Stimulated activated CD4-positive, alpha-beta T cell treated with anti-CD3 and anti-CD28 coated beads, Interleukin-15, amount 100 ng/mL, for 1 hour (primary cell): ENCODE data around the gene CTDSPL.

Source experiments
- DNase-seq, 2 donors: peaks; one replicate each; pipeline ENCODE4 v3.0.0-alpha.2; 2020; ENCODE audit warnings: low read depth in 1 of 2, low spot score in 1 of 2

Gene CTDSPL

DNA sequence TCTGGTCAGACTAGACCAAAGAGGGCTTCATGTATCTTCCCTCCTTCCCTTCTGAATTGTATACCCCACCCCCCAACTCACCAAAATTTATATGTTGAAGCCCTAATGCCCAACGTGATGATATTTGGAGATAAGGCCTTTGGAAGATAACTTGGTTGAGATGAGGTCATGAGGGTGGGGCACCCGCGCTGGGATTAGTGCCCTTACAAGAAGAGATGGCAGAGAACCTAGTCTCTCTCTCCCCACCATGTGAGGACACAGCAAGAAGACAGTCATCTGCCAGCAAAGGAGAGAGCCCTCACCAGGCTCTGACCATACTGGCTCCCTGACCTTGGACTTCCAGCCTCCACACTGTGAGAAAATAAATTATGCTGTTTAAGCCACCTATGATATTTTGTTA lies 154.3 kb downstream of the CTDSPL start:
- no peak for DNase-seq

DNA sequence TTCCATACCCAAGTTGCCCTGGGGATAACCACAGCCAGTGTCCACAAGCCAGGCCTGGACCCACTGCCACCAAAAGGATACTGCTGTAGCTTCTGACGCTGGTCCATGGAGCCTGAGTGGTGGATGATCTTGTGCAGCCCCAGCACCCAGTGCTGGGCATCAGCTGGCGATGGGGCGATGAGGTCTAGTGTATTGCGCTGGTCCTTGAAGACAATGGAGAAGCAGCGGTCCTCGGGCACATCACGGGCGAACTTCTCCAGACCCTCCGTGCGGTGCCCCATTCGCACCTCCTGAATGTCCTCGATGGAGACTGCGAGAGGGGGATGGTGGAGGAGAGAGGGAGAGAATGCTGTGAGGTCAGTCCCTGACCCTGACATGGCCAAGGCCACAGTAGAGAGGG lies 154.7 kb downstream of the CTDSPL start:
- no peak for DNase-seq

DNA sequence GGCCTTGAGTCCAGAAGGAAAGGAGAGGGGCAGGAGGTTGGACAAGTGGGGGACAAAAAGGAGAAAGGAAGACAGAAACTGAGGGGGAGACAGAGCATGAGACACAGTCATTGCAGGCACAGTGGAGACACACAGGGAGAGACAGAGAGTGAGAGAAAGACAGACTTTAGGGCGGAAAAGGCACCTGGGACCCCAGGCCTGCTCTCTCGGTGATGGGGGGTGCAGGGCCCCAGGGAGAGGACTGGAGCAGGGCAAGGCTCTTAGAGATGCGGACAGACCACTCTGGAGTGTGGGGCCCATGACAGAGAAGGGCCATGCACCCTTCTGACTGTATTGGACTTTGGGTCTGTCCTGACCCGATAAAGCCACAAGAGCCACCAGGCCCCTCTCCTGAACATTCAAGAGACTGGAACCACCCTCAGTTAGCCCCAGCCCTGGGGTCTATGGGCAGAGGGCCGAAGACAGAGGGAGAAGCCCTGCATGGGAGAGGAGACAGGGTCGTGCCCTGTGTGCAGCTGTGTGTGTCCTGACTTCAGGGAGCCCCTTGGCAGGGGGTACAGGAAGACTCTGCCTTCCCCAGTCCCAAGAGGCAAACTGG lies 155.3 kb downstream of the CTDSPL start:
- DNase-seq = no peak

DNA sequence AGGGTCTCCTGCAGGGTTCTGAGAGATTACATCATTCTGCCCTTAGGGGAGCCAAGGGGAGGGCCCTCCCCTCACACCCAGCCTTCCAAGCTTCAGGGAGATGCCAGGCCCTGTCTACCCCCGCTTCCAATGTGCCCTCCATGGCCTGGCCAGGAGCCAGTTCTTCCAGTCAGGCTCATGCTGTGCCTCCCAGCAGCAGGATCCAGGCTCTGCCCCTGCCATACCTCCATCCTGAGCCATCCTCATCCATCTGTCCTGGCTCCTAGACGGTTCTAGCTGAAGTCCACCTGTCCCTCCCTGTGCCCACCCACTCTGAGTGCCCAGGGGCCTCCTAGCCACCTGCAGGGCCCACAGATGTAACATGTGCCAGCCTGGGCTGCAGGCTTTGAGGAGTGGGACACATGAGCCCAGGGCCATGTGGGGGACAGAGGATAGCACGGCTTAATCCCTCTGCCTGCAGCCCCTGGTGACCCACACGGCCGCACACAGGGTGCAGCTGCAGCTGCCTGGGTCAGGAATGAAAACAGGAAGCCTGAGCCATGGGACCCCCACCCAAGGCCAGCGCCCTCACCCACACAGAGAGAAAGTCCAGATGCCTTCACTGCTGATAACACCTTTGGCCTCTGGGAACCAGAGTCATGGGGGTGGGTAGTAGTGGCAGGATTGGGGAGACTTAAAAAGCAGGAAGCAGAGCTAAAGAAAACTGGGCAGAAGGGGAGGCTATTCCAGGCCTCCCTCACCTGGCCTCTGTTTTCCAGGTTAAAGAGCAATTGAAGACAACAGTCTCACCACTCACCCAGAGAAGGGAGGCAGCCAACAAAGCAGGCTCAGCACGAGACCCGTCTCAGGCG lies 156.0 kb downstream of the CTDSPL start:
- no peak for DNase-seq

DNA sequence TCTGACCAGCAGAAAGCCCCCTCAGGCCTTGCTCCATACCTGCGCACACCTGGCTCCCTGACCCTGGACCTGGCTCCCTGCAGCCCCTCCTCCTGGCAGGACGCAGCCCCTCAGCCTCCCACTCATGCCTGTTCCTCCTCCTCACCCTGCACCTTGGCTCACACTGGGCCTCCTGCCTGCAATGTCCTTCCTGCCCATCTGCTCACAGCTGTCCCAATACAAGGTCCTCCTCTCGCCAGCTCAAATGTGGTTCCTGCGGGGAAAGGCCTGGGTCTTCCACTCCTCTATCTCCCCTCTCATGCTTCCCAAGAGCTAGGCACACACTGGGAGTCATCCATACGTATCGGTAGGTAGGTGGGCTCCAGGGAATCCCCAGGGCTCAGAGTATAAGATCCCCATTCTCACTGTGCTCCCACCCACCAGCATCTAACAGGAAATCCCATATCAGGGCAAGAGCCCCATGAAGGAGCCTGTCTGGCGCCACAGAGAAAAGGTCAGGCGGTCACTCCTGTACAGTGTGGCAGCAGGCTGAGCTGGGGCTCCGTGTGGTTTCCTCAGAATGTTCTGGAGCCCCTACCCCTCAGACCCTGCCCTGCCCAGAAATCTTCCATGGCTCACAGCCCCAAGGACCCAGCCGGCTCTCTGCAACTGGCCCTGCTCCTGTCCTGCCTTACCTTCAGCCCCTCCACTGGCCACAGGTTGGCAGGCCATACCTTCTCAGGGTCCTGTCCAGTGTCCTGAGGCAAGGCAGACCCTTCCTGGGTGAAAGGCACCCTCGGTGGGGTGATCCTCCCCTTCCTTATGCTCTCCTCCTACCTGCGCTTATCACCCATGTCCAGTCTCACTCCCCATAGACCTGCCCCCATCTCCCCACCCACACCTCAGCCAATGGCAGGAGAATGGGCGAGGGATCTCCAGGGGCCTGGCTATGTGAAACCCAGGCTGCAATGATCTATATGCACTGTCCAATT lies 156.9 kb downstream of the CTDSPL start:
- DNase-seq = no peak

DNA sequence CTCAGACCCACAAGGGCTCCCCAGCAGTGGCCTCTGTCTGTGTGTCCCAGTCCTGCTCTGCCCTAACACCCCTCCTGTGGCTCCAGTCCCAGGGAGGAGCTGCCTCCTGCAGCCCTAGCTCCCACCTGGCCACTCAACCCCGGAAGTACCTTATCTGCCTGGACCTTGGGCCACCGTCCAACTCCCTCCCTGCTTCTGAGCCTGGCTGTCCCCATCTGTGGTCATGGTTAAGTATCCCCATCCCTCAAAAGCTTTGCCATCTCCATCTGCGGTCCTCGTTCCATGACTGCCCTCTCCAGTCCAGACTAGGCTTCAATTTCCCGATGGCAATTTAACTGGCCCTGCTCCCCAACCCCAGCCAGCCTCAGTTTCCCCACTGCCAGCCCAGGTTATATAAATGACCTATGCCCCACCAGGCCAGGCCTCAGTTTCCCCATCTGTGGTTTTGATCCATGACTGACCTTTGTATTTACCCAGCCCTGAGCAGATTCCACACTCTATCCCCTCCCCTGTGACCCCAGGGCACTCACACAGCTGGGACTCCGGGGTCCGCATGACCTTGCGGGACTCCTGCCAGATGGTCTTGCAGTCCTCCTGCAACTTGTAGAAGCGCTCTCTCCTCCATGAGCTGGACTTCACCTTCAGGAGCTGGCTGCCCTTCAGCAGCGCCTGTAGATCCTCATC lies 158.1 kb downstream of the CTDSPL start:
- no peak for DNase-seq

DNA sequence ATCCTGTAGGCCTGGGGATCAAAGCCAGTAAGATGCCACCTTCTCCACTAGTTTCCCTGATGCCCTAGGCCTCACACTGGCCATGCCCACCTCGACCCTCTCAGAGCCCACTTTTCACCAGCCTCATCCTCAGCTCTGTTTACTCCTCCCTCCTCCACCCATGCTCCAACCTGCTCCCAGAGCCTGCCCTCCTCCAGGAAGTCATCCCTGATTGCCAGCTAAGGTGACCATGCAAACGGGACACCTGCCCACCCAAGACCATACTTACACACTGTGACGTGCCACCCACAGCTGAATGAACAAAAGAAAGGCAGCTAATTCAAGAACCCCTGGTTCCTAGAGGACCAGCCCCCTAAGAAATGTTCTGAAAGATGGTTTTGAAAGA lies 158.7 kb downstream of the CTDSPL start:
- no peak for DNase-seq

DNA sequence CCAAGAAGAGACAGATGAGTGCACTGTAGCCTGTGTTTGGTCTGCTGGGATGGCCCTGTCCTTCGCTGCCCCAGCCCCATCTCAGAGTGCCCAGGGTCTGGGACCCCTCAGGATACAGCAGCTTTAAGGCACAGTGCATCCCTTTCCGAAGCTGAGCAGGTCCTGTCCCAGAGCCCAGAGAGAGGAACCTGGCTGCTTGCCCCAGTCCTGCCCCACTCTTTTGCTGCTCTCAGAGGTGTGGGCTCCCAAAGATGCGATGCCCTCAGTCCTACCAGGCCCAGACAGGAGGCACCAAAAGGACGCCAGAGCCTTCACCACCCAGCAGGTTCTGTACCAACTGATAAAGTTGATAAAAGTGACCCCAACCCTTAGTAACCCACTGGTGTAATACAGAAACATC lies 159.5 kb downstream of the CTDSPL start:
- no peak for DNase-seq

DNA sequence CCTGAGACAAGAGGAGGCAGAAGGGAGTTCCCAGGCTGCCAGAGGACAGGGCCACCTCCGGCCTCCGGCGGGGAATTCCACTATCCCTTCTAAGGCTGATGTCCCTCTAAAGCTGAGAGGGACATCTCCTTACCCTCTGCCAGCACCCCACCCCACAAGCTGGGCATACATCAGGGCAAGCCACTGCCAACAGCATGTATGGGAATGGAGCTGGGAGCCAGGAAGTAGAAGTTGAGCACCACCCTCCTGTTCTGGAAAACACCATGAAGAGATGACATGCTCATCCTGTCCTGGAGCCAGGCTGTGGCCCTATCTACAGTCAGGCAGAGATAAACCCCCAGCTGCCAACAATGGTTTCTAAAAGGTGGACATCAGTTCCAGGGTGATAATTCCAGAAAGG lies 160.6 kb downstream of the CTDSPL start:
- DNase-seq = no peak

DNA sequence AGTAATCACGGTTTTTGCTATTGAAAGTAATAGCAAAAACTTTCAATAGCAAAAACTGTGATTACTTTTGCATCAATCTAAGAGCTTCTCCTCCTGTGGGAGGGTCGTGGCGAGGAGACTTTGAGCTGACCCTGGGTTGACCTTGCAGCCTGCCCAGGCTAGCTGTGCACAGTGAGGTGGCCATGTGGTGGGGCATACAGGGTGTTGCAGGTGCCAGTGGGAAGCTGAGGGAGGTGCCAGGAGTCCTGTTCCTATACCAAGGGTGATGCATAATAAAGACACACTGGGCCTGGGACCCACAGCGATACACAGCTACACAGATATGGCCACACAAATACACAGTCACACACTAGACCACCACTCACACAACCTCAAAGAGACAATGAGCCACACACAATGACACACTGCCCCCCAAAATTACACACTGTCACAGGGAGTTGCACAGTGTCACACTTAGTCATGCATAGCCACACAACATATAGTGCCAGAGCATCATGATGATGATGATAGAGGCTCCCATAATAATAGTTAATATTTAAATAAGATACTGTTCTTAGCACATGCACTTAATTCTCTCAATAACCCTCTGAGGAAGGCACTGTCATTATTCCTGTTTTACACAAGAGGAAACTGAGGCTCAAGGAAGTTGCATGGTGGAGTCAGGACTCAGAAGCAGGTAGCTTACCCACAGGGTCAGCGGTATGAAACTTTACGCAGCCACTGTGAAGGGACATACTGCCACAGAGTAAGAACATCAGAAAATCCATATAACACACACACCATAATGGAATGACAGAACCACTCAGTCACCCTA lies 161.4 kb downstream of the CTDSPL start:
- no peak for DNase-seq

DNA sequence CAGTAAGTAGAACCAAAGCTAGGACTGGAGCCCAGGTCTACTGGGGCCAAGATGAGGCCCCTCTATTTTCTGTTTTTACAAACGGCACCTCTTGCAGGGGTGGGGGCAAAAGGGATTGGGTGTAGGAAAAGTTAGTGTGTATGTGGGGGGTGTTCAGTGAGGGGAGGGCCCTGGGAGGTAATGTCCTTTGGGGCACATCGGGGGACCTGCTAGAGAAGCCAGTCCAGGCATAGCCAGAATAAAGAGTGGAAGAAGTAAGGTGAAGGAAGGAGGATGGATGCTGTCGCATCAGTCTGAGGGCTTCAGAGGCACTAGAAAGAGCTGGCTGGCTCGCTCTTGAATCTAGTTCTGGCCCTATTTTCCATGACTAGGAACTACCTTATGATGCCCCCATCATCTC lies 165.2 kb downstream of the CTDSPL start:
- DNase-seq = no peak

DNA sequence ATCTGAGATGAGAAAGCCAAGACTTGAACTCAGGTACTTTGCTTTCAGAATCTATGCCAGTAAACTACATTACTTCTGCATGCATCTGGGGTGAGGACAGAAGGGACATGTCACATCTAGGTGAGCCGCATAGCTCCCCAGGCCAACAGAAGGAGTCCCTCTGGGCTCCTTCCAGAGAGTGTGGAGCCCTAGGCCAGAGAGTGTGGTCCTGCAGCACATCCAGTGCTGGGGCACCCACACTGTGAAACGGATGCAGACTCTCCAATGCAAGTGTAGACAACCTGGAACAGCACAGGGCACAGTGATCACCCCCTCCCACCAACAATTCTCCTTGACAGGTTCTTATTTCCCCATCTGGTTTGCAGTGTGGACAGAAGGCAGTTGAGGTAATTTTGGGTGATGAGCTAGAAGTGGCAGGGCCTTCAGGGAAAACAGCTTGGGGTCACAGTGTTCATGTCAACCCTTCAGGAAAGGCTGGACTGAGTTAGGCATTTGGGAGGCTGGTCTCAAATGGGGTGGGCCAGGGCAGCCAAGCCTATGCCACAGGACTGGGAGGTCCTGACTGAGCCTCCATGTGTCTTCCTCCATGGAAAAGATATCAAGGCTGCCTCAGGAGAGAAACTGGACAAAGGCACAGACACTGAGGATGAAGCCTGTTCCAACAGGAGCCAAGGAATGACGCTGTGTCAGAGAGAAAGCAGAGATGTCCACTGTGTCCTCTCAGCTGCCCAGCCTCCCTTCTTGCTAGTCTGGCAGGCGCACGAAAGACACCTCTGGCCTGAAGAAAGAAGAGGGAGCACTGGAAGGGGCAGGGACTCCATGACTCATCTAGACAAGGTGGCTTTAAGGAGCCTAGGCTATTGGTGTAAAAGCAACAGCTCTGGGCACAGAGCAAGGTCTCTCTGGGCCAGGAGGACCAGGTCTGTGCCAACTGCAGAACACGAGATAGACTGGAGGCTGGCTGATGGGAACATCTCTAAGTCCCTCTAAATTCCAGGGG lies 166.1 kb downstream of the CTDSPL start:
- DNase-seq = no peak

DNA sequence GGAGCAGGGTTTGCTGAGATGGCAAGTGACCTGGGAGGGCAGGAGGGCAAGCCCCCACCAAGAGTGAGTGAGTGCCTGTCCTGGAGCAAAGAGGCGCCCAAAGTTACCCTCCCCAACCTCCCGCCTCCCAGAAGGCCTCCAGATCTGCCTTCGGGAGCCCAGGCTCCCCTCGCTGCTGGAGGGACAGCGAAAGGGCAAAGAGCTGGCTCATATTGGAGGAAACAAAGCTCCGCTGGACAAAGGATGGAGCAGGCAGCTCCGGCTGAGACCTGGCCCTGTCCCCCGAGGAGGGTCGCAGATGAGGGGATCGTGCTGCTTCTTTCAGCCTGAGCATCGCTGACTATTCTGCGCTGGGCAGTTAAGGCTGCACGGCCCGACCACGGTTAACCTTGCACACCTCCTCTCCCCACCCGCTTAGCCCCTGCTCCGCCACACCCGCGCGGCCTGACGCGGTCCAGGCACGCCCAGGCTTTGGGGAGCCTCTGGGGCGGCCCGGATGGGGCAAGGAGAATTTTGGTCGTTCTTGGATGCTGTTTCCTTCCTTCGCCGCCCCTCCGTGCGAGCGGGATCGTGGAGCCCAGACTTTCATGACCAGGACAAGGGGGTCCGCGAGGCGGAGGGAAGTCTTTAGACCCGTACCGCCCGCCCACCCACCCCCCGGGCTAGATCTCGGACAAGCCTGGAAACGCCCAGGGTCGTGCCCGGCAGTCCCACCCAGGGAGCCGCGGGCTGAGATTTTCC lies 167.1 kb downstream of the CTDSPL start:
- DNase-seq = no peak

DNA sequence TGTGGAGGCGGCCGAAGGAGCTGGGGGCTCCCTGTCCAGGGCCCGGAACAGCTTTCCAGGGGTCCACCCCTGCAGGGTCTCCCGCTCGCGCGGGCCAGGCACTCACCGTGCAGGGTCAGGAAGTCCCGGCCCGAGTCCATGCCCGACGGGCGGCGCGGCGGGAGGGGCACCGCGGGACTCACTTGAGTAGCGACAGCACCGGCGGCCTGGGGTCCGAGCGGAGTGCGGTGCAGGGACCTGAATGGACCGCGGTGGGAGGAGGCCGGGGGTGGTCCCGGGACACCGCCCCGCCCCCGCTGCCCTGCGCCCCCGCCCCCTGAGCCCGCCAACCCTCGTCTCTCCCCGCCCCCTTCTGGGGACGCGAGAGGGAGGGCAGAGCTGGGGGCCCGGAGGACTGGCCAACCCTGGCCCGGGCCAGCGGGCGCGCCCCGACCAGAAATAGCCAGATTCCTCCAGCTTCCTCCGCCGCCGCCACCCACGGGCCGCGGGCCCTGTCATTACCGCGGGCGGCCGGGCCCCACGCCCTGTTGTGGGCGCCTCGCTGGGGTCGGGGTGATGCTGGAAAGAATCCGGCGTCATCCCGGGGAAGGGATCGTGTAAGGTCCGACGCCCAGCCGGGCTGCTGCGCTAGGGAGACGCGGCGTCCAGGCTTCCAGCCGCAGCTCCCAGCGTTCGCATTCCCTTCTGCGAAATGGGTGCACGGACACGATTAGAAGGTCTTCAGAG lies 167.9 kb downstream of the CTDSPL start, which contains the start of gene PLCD1:
TSS of gene PLCD1 (minus strand) at position 243 of the 726 bp plus-strand sequence. CDS start at position 140, 103 bp downstream.
- DNase-seq = no peak

DNA sequence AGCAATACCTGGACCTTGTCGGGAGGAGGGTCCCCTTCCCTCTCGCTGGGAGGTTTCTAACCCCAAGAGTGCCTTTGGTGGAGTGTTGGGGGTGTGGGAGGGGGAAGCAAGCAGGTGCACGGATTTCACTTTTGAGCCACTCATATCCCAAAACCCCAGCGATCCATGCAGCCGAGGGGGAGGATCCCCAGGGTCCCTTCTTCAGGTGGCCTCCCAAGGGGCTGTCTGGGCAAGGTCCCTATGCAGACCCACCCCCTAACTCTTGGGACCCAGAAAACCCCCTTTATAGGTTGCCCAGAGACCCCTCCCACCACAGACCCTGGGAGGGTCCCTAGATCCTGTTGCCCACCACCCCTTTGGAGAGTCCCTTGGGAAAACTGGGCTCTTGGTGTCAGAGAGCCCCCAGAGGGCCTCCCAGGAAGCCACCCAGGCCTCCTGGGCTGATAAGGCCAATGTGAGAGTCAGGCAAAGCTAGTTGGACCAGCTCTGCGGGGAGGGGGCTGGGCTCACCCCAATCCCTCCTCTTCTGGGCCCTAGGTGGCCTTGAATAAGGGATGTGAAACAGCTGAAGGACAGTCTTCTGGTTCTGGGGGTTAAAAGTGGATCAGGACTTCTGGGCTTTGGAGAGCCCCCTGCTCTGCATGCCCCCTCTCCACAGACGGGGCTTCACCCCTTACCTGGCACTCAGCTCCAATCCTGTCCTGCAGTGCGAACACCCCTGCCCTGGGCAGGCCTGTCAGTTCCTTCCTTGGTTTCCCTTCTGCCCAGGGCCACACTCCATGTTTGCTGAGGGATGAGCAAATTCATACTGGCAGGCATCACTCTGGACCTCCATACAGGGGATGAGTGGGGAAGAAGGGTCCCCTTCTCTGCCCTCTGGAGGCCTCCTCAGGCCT lies 168.7 kb downstream of the CTDSPL start:
- no peak for DNase-seq
